WTC11 (cell line): Measurements from ENCODE around the gene TLCD1. TPM values are rescaled to one million over a fixed set of nuclear protein-coding genes. Genes with fewer than 3 reads are reported as not detected.

Experiments used
- ATAC-seq: fragments of 200-7000 bp; cut with Tn5 transposase; 2 replicates; pipeline ENCODE4 v1.10.0; 2021; ENCODE audit warnings: mild to moderate bottlenecking, moderate library complexity
- CTCF ChIA-PET: fragments of 300-600 bp; sonication (Branson Sonifier 250); formaldehyde crosslinking; loops from one replicate; lab custom pipeline; 2021; ENCODE audit warnings: antibody characterized with exemption; lab: Charles Lee
- POLR2A ChIA-PET: fragments of 350-600 bp; sonication (Branson Sonifier 250); formaldehyde crosslinking; loops from one replicate; lab custom pipeline; 2021; ENCODE audit warnings: antibody characterized with exemption; lab: Charles Lee
- DNase-seq: peaks from one replicate; pipeline ENCODE4 v3.0.0; 2021; ENCODE audit warnings: low spot score
- H3K27ac Mint-ChIP-seq: 2 replicates; pipeline ENCODE4 v1.8.0; 2021; ENCODE audit warnings: mixed read lengths
- H3K27me3 Mint-ChIP-seq: 2 replicates; pipeline ENCODE4 v1.8.0; 2021; ENCODE audit warnings: low read depth, mild to moderate bottlenecking, moderate library complexity, mixed read lengths
- H3K36me3 Mint-ChIP-seq: 2 replicates; pipeline ENCODE4 v1.8.0; 2021; ENCODE audit warnings: mixed read lengths
- H3K4me1 Mint-ChIP-seq: 2 replicates; pipeline ENCODE4 v1.8.0; 2022; ENCODE audit warnings: mixed read lengths
- H3K4me3 Mint-ChIP-seq: 2 replicates; pipeline ENCODE4 v1.8.0; 2021; ENCODE audit warnings: mild to moderate bottlenecking, moderate library complexity, mixed read lengths
- H3K9me3 Mint-ChIP-seq: 2 replicates; pipeline ENCODE4 v1.8.0; 2021; ENCODE audit warnings: mixed read lengths
- GRHL2 ChIP-seq: fragments of 250-450 bp; sonication (Bioruptor Pico); IDR thresholded peaks from 2 replicates; pipeline ENCODE4 v1.8.0; 2022; ENCODE audit warnings: mild to moderate bottlenecking, moderate library complexity; ENCODE audit not compliant: insufficient replicate concordance, severe bottlenecking
- GTF2I ChIP-seq: fragments of 250-450 bp; sonication (Bioruptor Pico); conservative IDR thresholded peaks from 2 replicates; pipeline ENCODE4 v1.4.0; 2021; ENCODE audit warnings: mild to moderate bottlenecking
- NFATC4 ChIP-seq: fragments of 250-450 bp; sonication (Bioruptor Pico); IDR thresholded peaks from 2 replicates; pipeline ENCODE4 v1.9.0; 2021; ENCODE audit warnings: mild to moderate bottlenecking
- ZBTB21 ChIP-seq: sonication (generic); formaldehyde crosslinking; IDR thresholded peaks from 2 replicates; pipeline ENCODE4 v1.8.1; 2023; ENCODE audit warnings: mild to moderate bottlenecking, missing genetic modification reagents, borderline replicate concordance
- ZNF121 ChIP-seq: sonication (generic); formaldehyde crosslinking; IDR thresholded peaks from 2 replicates; pipeline ENCODE4 v1.8.0; 2023; ENCODE audit warnings: missing genetic modification reagents
- ZNF396 ChIP-seq: fragments of 250-450 bp; sonication (Bioruptor Pico); IDR thresholded peaks from 2 replicates; pipeline ENCODE4 v1.8.0; 2021; ENCODE audit warnings: mild to moderate bottlenecking, moderate library complexity, borderline replicate concordance
- ZNF416 ChIP-seq: fragments of 250-450 bp; sonication (Bioruptor Pico); IDR thresholded peaks from 2 replicates; pipeline ENCODE4 v1.9.0; 2021; ENCODE audit warnings: mild to moderate bottlenecking, inconsistent platforms
- total RNA-seq: library from RNA; stranded (reverse); gene quantifications from 3 replicates; pipeline ENCODE4 v1.2.3, GENCODE V29; 2021
- TF ChIP-seq, protein P1 (sequence below): sonication (generic); formaldehyde crosslinking; IDR thresholded peaks from 2 replicates; pipeline ENCODE4 v1.8.0; 2022; ENCODE audit warnings: missing genetic modification reagents
- TF ChIP-seq, protein P2 (sequence below): sonication (generic); formaldehyde crosslinking; IDR thresholded peaks from 2 replicates; pipeline ENCODE4 v1.8.0; 2023; ENCODE audit warnings: missing genetic modification reagents, mild to moderate bottlenecking, borderline replicate concordance
- TF ChIP-seq, protein P3 (sequence below): sonication (generic); formaldehyde crosslinking; conservative IDR thresholded peaks from 2 replicates; pipeline ENCODE4 v1.8.1; 2023; ENCODE audit warnings: mild to moderate bottlenecking, low read depth, missing genetic modification reagents, moderate library complexity
- TF ChIP-seq, protein P4 (sequence below): fragments of 250-450 bp; sonication (Bioruptor Pico); IDR thresholded peaks from 2 replicates; pipeline ENCODE4 v1.9.0; 2021; ENCODE audit warnings: mild to moderate bottlenecking
- TF ChIP-seq, protein P5 (sequence below): sonication (generic); formaldehyde crosslinking; IDR thresholded peaks from 2 replicates; pipeline ENCODE4 v1.8.0; 2023; ENCODE audit warnings: mild to moderate bottlenecking, missing genetic modification reagents

The TLCD1 gene
- total RNA-seq, 1 experiment from 2014 or later = 36.0 TPM

DNA sequence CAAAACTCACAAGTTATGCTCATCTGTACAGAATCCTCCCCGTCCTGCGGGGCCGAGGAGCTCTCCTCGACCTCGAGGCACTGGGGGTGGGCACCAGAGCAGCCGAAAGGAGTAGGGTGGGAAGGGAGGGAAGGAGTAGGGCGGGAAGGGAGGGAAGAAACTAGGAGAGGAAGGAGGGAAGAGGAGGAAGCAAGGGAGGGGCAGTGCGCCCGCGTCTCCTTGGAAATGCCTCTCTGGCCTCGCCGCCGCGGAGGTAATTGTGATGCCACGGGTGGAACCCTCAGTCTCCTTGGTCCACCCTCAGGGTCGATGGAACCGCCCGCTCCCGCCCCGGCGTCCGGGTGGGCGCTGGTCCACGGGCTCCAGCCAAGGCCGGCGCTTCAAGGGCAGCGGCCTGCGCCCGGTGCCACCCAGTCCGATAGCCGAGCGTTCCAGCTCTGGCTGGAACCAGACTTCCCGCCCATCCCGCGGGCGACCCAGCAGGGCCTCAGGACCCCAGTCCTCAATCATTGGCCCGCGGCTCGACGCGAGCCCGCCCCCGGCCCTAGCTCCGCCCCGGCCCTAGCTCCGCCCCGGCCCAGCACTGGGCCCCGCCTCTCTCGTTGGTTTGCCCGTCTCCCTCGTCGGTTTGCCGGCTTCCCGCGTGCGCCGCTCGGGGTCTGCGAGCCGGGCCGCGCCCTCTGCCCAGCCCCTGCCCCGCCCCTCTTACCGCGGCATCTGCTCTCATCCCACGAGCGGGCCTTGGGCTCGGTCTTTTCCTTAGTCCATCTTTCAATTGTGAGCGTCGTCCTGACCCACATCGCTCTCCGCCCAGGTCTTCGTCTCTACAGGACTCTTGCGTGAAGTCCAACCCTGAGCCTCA lies 14.9 kb downstream of the TLCD1 start (continued):
- TF ChIP-seq, protein P1, sequence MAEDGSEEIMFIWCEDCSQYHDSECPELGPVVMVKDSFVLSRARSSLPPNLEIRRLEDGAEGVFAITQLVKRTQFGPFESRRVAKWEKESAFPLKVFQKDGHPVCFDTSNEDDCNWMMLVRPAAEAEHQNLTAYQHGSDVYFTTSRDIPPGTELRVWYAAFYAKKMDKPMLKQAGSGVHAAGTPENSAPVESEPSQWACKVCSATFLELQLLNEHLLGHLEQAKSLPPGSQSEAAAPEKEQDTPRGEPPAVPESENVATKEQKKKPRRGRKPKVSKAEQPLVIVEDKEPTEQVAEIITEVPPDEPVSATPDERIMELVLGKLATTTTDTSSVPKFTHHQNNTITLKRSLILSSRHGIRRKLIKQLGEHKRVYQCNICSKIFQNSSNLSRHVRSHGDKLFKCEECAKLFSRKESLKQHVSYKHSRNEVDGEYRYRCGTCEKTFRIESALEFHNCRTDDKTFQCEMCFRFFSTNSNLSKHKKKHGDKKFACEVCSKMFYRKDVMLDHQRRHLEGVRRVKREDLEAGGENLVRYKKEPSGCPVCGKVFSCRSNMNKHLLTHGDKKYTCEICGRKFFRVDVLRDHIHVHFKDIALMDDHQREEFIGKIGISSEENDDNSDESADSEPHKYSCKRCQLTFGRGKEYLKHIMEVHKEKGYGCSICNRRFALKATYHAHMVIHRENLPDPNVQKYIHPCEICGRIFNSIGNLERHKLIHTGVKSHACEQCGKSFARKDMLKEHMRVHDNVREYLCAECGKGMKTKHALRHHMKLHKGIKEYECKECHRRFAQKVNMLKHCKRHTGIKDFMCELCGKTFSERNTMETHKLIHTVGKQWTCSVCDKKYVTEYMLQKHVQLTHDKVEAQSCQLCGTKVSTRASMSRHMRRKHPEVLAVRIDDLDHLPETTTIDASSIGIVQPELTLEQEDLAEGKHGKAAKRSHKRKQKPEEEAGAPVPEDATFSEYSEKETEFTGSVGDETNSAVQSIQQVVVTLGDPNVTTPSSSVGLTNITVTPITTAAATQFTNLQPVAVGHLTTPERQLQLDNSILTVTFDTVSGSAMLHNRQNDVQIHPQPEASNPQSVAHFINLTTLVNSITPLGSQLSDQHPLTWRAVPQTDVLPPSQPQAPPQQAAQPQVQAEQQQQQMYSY (CRISPR knock-in tag) = peak; percentile 97
- no peak for TF ChIP-seq ZNF416 (CRISPR knock-in tag)
- TF ChIP-seq, protein P2, sequence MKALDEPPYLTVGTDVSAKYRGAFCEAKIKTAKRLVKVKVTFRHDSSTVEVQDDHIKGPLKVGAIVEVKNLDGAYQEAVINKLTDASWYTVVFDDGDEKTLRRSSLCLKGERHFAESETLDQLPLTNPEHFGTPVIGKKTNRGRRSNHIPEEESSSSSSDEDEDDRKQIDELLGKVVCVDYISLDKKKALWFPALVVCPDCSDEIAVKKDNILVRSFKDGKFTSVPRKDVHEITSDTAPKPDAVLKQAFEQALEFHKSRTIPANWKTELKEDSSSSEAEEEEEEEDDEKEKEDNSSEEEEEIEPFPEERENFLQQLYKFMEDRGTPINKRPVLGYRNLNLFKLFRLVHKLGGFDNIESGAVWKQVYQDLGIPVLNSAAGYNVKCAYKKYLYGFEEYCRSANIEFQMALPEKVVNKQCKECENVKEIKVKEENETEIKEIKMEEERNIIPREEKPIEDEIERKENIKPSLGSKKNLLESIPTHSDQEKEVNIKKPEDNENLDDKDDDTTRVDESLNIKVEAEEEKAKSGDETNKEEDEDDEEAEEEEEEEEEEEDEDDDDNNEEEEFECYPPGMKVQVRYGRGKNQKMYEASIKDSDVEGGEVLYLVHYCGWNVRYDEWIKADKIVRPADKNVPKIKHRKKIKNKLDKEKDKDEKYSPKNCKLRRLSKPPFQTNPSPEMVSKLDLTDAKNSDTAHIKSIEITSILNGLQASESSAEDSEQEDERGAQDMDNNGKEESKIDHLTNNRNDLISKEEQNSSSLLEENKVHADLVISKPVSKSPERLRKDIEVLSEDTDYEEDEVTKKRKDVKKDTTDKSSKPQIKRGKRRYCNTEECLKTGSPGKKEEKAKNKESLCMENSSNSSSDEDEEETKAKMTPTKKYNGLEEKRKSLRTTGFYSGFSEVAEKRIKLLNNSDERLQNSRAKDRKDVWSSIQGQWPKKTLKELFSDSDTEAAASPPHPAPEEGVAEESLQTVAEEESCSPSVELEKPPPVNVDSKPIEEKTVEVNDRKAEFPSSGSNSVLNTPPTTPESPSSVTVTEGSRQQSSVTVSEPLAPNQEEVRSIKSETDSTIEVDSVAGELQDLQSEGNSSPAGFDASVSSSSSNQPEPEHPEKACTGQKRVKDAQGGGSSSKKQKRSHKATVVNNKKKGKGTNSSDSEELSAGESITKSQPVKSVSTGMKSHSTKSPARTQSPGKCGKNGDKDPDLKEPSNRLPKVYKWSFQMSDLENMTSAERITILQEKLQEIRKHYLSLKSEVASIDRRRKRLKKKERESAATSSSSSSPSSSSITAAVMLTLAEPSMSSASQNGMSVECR (CRISPR knock-in tag) = peak; percentile 91; the same call in 1 of the 2 replicates
- 0 out of 2 replicates have a peak, but pooled peaks have one; percentile 48 for TF ChIP-seq ZBTB21

DNA sequence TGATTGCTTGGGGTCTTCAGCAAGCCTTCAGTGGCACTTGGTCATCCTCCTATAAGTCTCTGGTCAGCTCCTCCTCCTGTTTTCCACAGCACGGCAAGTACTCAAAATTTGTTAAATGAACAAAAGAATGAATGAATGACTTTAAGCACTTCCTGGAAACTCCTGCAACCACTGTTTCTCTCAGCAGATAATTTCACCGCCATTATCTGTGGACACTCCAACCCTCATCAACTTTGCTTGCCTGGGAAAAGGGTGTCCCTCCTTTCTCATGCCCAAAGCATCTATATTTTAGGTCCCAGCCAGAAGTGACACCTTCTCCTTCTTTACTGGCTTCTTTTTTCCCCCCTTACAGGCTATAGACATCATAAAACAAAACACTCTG lies 18.7 kb downstream of the TLCD1 start:
- no peak for DNase-seq
- H3K4me3 Mint-ChIP-seq = no peak overlapping the region
- H3K27ac Mint-ChIP-seq = no peak overlapping the region; the same call in 1 of the 2 replicates
- H3K9me3 Mint-ChIP-seq = no peaks in the 10 kb centered on the region
- ChIA-PET CTCF (interaction anchor here (1.5 to 2.6 kb wide), 3 partner anchors 12 to 60 kb away, joined by 5 to 9 read pairs (median 7); partner anchors contain the start of genes RPL23A and TLCD1), POLR2A (interaction anchor here (1.4 kb wide), 1 partner anchor 12 kb away, joined by 5 read pairs; the partner anchor contains the start of gene RPL23A)
- H3K4me1 Mint-ChIP-seq = peaks cover 27% of the 10 kb centered on the region
- no peaks in the 10 kb centered on the region for H3K27me3 Mint-ChIP-seq
- ATAC-seq = no peak
- no peak for TF ChIP-seq ZNF121 (CRISPR knock-in tag)
- TF ChIP-seq, protein P3, sequence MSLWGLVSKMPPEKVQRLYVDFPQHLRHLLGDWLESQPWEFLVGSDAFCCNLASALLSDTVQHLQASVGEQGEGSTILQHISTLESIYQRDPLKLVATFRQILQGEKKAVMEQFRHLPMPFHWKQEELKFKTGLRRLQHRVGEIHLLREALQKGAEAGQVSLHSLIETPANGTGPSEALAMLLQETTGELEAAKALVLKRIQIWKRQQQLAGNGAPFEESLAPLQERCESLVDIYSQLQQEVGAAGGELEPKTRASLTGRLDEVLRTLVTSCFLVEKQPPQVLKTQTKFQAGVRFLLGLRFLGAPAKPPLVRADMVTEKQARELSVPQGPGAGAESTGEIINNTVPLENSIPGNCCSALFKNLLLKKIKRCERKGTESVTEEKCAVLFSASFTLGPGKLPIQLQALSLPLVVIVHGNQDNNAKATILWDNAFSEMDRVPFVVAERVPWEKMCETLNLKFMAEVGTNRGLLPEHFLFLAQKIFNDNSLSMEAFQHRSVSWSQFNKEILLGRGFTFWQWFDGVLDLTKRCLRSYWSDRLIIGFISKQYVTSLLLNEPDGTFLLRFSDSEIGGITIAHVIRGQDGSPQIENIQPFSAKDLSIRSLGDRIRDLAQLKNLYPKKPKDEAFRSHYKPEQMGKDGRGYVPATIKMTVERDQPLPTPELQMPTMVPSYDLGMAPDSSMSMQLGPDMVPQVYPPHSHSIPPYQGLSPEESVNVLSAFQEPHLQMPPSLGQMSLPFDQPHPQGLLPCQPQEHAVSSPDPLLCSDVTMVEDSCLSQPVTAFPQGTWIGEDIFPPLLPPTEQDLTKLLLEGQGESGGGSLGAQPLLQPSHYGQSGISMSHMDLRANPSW = no peak
- TF ChIP-seq ZBTB21 = no peak
- TF ChIP-seq ZNF396 (CRISPR knock-in tag) = no peak
- TF ChIP-seq, protein P4, sequence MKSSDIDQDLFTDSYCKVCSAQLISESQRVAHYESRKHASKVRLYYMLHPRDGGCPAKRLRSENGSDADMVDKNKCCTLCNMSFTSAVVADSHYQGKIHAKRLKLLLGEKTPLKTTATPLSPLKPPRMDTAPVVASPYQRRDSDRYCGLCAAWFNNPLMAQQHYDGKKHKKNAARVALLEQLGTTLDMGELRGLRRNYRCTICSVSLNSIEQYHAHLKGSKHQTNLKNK (CRISPR knock-in tag) = no peak
- TF ChIP-seq, protein P5, sequence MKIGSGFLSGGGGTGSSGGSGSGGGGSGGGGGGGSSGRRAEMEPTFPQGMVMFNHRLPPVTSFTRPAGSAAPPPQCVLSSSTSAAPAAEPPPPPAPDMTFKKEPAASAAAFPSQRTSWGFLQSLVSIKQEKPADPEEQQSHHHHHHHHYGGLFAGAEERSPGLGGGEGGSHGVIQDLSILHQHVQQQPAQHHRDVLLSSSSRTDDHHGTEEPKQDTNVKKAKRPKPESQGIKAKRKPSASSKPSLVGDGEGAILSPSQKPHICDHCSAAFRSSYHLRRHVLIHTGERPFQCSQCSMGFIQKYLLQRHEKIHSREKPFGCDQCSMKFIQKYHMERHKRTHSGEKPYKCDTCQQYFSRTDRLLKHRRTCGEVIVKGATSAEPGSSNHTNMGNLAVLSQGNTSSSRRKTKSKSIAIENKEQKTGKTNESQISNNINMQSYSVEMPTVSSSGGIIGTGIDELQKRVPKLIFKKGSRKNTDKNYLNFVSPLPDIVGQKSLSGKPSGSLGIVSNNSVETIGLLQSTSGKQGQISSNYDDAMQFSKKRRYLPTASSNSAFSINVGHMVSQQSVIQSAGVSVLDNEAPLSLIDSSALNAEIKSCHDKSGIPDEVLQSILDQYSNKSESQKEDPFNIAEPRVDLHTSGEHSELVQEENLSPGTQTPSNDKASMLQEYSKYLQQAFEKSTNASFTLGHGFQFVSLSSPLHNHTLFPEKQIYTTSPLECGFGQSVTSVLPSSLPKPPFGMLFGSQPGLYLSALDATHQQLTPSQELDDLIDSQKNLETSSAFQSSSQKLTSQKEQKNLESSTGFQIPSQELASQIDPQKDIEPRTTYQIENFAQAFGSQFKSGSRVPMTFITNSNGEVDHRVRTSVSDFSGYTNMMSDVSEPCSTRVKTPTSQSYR (CRISPR knock-in tag) = no peak
- TF ChIP-seq GTF2I = no peak
- TF ChIP-seq NFATC4 (CRISPR knock-in tag) = no peak
- TF ChIP-seq, protein P2 (CRISPR knock-in tag) = no peak
- TF ChIP-seq GRHL2 (CRISPR knock-in tag) = no peak
- peaks cover 10% of the 10 kb centered on the region for H3K36me3 Mint-ChIP-seq
